GM19467 (cell line): ENCODE measurements around the gene C1orf56.

Experiments
- ATAC-seq: cut with Tn5 transposase; IDR thresholded peaks from one replicate; pipeline ENCODE4 v1.9.1; 2021; ENCODE audit warnings: mild to moderate bottlenecking, moderate library complexity; ENCODE audit not compliant: unreplicated experiment

C1orf56 gene, protein sequence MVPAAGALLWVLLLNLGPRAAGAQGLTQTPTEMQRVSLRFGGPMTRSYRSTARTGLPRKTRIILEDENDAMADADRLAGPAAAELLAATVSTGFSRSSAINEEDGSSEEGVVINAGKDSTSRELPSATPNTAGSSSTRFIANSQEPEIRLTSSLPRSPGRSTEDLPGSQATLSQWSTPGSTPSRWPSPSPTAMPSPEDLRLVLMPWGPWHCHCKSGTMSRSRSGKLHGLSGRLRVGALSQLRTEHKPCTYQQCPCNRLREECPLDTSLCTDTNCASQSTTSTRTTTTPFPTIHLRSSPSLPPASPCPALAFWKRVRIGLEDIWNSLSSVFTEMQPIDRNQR

DNA sequence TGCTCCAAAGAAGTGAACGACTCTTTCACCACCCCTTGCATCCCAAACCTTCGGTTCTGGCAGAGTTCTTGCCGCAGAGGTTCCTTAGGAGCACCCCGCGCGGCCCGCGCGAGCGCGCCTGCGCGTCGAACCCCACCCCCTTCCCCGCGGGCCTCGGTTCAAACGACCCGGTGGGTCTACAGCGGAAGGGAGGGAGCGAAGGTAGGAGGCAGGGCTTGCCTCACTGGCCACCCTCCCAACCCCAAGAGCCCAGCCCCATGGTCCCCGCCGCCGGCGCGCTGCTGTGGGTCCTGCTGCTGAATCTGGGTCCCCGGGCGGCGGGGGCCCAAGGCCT, at the start of gene C1orf56:
Gene C1orf56 (plus strand): TSS at position 161 of the 334 bp plus-strand sequence. CDS start 97 bp downstream, at position 258.
- ATAC-seq, result no peak

DNA sequence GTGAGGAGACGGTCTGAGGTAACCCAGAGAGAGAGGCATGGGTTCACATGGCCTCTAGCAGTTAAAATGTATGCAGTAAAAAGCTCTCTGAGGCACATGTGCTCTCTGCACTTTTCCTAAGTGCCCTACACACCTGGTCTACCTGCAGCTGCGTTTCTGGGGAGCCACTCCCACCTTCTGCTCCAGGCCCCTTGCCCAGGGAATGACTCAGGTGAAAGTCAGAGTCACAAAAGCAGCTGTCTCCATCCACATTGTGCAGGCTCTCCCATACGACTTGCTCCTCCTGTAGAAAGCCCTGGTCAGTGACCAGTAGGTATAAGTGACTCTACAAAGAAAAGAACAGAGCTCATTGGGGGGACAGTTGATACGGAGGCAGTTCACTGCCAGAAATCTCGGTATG, 49.6 kb upstream of the C1orf56 start:
- ATAC-seq, result no peak

DNA sequence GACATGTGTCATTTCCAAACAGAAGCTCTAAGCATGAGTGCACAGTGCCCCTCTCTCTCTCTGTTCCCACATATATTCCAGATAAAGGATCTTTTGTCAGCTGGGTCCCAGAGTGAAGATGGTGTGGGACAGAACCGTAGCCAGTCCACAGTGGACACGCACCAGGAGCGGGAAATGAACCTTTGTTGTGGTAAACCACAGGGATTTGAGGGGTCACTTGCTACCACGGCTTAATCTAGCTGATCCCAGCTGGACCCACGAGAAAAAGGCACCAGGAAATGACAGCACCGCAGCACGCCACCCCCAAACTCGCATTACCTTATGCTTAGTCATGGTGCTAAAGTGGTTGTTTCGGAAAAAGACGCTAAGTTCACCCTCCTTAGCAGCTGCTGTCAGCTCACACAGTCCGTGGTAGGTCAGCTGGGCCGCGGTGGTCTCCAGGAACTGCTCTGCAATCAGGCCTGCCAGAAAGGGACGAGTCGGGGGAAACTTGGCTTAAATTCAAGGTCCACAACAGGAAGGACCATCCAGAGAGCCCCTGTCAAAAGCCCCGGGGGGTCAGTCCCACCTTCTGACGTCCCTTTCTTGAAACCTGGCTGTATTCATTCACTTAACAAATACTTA, 48.4 kb upstream of the C1orf56 start:
- ATAC-seq, result no peak

DNA sequence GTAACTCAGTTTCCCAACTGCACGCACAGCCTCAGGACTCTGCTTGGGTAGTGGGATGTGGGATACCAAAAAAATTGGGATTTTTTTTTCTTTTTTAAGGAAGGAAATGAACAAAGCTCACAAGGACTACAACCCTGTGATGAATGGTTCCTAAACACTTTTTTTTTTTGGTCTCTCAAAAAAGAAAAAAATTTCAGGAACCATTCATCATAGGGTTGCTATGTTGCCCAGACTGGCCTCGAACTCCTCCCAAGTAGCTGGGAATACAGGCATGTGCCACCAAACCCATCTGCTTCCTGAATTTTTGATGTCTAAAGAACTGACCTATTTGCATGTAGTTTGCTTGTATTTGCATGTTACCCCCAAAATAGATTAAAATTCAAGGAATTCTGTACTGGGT, 47.6 kb upstream of the C1orf56 start:
- no peak for ATAC-seq

DNA sequence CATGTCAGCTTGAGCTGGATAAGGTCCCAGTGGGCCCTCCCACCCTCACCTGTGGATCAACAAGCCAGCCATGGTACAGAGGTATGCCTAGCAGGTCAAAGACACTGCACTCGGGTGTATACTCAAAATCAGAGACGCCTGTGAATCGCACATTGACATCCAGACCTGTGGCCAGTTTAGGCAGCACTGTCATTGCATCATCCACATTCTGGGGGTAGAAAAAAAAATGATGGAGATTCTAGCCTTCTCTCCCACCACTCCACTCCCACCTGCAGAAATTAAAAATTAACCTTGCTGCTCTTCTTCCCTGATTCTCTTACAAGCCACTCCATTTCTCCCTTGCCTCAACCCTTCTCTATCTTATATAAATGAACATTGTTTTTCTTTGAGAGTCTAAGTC, 47.1 kb upstream of the C1orf56 start:
- ATAC-seq, result no peak

DNA sequence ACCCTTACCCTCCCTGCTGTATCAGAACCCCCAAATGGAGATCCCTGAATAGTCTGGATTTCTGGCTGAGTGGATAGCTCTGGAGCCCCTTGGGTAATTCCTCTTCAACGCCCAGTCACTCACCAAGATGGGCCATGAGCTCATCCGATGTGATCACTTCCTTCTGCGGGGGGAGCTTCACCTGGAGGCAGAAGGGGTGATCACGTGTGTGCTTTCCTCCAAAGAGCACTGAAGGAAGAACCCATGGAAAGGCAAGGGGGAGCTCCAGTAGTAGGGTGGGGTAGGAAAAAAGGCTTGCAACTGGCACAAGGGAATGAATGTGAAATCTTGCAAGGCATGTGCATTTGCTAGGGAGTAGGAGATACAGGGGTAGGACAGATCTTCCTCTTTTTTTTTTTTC, 45.9 kb upstream of the C1orf56 start:
- ATAC-seq, result no peak

DNA sequence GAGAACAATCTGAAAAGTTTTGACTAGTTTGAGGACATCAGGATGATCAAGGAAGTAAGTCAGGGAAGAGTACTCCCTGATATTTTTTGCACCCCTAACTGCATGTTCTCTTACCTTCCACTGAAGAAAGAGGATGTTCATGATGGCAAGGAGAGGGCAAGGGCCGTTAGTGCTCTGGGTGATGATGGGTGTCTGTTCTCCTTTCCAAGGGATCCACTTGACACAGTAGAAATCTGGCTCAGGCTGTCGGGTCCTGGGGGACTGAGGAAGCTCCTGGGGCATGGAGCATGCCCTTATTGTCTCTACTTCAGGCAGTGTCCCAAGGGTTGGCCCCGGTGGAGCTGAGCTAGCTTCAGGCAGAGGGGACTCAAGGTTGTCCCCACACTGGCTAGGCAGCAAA, 45.5 kb upstream of the C1orf56 start:
- ATAC-seq, result no peak

DNA sequence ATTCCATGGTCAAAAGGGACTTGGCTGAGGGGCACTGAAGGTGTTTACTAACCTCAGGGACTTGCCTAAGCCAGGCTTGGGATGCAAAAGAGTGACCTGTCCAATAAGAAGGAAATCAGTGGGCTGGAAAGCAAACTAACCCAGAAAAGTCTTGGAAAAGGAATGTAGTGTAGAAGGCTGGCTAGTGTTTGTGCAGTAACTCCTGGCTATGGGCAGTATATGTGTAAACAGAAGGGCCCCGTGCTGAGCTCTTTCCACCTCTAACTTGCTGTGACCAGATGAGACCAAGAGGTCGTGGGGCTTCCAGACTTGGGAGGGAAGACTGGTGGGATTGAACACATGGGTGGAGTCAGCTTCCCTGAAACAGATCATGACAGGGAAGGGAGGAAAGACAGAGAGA, 44.9 kb upstream of the C1orf56 start:
- no peak for ATAC-seq

DNA sequence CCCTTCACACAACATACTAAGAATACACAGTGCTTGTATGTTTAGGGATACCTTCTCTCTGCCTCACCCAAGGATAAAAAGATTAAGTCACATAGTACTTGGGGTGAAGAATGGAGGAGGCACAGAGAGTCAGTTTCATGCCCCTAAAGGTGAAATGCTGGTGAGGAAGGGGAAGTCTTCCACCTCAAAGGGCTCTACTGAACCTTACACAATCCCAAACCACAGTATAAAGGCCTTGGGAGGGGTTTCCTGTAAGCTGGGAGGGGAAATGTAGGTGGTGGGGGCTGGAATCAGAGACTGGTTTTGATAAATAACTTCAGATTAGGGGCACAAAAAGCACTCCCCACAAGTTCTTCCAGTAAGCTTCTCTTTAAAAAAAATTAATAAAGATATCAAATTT, 44.4 kb upstream of the C1orf56 start:
- no peak for ATAC-seq

DNA sequence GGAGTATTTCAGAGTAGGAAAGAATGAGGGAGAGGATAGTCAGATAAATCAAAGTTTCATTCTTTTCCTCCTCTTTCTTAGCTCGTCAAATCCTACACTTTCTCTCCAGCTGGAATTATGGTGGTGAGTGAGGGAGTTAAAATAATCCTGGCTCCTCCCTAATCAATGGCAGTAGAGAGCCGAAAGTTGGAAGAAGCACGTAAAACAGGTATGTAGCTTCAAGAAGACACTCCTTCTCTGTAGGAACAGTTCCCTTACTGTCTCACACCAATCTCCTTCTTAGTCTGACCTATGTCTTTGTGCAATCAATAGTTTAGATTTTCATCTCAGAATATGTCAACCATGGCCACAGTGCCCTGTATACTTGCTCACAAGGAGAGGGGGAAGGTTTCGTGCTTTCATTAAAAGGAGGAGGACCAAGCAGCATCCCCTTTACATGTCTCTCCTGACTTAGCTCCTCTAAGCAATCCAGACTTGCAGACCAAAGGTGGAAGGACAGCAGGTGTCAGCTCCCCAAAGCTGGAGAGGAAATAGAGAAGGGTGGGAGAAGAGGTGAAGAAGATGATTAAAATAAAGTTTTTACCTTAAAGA, 41.7 kb upstream of the C1orf56 start:
- no peak for ATAC-seq

DNA sequence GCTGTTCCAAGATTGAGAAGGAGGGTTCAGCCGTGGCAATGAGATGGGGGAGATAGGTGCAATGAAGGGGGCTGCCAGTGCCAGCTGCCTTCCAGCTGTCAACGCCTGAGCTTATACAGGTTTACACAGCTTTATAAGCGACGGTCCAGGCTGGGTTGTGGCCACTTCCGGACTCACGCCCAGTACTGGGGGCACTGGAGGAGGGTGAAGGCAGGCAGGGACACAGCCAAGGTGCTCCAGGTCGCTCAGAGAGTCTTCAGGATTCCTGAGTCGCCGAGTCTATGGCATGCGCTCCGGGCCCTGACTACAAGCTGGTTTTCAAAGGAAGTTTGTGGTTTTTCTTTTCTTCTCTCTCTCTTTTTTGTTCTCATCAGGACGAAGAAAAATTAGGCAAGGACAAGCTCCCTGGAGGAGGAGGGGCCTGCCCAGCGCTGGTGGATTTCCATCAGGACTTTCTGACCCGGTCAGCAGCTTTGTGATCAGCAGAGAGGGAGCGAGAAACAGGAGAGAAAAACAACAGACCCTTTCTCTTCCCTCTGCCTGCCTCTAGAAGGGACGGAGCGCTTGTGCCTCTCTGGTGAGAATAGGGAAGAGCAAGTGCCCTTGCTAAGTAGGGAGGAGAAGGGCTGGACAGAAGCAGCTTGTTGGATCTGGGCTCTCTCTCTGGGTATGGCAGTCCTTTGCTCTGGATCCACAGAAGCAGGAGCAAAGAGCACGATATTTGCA, 41.1 kb upstream of the C1orf56 start, which contains the start of gene MINDY1:
Gene MINDY1 (minus strand): TSS at position 576 of the 726 bp plus-strand sequence. CDS start 4,285 bp downstream, outside the sequence.
- peak; percentile 37 for ATAC-seq

DNA sequence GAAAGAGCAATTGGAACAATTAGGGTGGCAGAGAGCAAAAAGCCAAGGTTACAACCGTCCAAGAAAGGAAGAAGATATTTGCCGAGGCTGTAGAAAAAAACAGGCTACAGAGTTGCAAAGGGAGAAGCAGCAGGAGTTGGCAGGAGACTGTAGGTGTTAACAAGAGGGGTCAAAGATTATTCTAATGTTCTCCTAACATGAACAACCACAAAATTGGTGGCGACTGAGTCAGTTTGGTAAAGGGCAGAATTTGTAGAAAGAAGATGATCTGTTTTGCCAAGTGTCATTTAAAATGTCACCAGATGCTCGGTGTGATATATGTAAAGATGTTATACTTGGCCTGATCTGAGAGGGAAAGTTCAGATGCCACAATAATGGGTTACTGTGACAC, 39.7 kb upstream of the C1orf56 start:
- ATAC-seq, result no peak

DNA sequence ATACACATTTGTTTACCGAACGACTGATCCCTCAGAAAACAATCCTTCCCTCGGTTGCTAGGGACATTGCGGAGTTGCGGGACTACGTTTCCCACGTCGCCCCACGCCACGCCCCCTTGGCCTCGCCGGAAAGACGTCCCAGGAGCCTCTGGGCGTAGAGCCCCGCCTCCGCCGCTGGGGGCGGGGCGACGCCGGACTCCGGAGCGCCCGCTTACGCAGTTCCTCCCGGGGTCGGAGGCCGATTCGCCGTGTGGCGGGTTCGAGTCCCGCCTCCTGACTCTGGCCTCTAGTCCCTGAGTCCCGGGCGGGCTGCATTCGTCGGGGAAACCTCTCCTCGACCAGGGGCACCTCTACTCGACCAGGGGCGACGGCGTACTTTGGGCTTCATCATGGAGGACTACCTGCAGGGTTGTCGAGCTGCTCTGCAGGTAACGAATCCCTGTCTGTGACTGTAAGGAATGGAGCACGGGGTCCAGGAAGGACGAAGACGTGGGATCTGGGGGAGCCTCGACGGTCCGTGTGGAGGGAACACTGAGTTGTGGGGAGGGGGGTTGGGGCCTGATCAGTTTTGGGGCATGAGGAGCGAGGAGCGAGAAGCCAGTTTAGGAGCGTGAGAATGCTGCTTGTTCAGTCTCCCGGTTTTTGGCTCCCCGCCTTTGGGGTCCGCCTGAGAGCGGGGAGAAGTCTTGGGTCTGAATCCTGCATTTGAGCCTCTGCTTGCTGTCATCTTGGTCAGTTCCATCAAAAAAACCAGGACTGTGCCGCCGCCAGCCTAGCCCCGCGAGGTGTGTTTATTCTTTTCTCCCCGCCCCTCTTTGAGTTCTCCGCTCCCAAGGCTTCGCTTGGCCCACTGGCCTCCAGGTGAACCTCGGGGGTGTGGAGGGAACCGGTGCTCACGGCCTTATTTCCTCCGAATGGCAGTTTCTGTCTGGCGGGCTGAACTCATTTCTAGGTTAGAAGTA, 39.0 kb upstream of the C1orf56 start, which contains the start of gene PRUNE1:
Gene PRUNE1 (plus strand): TSS at position 206 of the 962 bp plus-strand sequence. CDS start 184 bp downstream, at position 390.
- peak; percentile 63 for ATAC-seq

DNA sequence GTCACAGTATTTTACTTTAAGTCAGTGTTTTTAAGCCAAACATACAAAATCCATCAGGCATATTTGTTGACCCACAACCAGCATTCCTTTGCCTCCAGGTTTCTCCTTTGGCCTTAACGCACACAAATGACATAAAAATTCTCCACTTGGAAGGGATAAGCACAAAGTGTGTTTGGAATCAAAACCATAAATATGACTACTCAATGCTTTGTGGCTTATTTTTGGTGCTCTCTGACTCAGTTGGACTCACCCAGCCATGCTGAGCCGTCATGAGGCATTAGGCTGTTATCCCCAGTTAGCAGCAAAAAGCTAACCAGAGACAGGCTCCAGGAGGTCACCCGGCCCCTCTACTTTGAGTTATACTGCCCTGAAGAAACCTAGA, 38.4 kb upstream of the C1orf56 start:
- no peak for ATAC-seq

DNA sequence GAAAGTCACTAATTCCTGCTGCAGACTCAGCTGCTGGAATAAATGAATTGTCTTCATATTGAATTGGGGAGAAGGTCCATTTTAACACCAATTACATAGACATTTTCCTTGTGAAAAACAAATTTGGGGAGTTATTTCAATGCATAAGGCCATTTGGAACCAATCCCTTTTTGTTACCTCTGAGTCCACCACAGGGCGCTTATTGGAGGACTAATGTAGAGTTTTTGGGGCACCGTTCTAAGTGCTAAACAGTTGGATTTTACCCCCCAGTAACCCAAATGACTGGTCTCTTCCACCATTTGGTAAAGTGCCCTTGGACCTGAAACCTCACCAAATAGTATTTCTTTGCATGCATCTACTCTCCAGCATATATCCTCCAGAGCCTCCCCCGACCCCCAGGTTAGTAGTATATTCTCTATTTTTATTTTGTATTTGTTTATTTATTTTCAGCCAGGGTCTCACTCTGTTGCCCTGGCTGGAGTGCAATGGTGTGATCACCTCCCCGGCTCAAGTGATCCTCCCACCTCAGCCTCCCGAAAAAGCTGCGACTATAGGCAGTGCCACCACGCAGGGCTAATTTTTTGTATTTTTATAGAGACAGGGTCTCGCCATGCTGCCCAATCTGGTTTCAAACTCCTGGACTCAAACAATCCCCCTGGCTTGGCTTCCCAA, 37.7 kb upstream of the C1orf56 start:
- ATAC-seq, result no peak

DNA sequence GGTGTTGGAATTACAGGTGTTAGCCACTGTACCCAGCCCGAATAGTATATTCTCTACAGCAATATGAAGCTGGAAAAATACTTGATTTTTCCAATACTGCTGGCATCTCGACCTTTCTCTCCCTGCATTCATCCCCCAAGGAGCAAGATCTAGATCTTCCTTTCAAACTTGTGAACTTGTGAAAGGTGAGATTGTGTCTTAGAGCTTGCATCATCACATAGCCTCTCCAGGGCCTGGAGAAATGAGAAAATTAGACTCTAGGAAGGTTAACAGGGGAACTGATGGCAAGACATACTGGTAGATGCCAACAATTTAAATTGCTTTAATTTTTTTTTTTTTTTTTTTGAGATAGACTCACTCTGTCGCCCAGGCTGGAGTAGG, 37.2 kb upstream of the C1orf56 start:
- ATAC-seq, result no peak

DNA sequence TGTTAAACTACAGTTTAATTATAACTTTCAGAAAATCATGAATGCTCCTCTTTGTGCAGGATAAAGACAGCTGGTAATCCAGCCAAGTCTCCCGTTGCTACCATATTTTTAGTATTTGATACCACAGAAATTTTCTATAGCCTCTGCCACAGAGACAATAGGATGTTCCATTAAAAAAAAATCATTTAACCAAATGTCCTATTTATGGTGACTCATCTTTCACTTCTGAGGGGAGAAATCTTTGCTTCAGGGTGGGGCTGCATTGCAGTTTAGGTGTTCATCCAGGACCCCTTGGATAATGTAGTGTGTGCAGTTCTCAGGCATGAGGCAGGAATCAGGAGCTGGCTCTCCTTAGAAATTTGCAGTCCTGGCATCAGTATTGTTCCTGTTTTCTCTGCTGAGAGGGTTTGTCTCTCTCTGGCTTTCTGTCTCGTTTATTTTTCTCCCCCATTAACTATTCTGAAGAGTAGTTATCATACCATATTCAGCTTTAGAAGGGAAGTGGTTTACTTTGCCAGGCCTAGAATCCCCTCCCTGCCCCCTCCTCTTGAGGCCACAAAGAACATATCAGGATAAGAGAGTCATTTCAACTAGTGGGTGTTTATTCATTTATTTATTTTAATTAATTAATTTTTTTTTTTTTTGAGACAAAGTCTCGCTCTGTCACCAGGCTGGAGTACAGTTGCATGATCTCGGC, 36.2 kb upstream of the C1orf56 start:
- no peak for ATAC-seq

DNA sequence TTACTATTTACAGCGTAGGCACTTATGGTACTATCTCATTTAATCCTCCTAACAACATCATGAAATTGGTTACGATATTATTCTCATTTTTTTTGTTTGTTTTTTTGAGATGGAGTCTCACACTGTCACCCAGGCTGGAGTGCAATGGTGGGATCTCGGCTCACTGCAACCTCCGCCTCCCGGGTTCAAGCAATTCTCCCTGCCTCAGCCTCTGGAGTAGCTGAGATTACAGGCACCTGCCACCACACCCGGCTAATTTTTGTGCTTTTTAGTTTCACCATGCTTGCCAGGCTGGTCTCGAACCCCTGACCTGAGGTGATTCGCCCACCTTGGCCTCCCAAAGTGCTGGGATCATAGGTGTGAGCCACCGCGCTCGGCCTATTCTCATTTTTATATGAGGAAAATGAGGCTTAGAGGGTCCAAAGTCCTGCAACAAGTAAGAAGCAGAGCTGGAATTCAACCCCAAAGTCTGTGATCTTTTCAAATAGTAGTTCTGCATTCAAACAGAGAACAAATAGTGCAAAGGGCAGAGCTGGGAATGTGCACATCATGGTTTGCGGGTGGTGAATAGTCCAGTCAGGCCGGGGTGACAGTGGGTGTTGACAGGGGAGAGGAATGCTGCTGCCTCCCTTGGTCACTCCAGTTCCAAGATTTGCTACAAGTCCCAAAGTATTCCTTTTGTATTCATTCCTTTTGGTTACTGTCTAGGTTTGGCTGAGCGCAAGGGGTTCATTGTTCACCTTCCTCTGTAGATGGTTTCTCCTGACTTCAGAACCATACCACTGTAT, 34.7 kb upstream of the C1orf56 start:
- no peak for ATAC-seq
